OCI-LY3 (cell line): ENCODE results near the gene G0S2.
A peak's percentile ranks its signal among the peaks of the same experiment; 100 is the strongest.

Source experiments
- H2AFZ ChIP-seq: fragments of 200-600, 300-600 bp; shearing (Covaris generic); 2 replicates; pipeline ENCODE4 v1.6.0; 2014; ENCODE audit warnings: antibody characterized with exemption, low read depth, low read length
- H3K27ac ChIP-seq: fragments of 200-600, 300-600 bp; sonication (generic); 2 replicates; pipeline ENCODE4 v1.5.1; 2014; ENCODE audit warnings: mild to moderate bottlenecking, low read length, moderate library complexity, mixed read lengths
- H3K27me3 ChIP-seq: fragments of 200-600, 300-600 bp; sonication (generic); 2 replicates; pipeline ENCODE4 v1.6.1; 2014; ENCODE audit warnings: low read depth, low read length, mixed read lengths
- H3K36me3 ChIP-seq: fragments of 200-600, 300-600 bp; sonication (generic); replicated peaks from 2 replicates; pipeline ENCODE3; 2014; ENCODE audit warnings: low read depth, low read length, mixed read lengths
- H3K4me1 ChIP-seq: fragments of 300-600, 200-600 bp; sonication (generic); 2 replicates; pipeline ENCODE4 v1.6.1; 2014; ENCODE audit warnings: low read length, mixed read lengths
- H3K4me2 ChIP-seq: fragments of 200-600, 300-600 bp; sonication (generic); 2 replicates; pipeline ENCODE4 v1.6.1; 2014; ENCODE audit warnings: low read length, mixed read lengths
- H3K4me3 ChIP-seq: fragments of 300-600, 200-600 bp; sonication (generic); 2 replicates; pipeline ENCODE4 v1.5.1; 2014; ENCODE audit warnings: antibody characterized with exemption, mild to moderate bottlenecking, low read length, moderate library complexity
- H3K79me2 ChIP-seq: fragments of 300-600, 200-600 bp; shearing (Covaris generic); 2 replicates; pipeline ENCODE4 v1.6.1; 2014; ENCODE audit warnings: mild to moderate bottlenecking, low read length, mixed read lengths
- H3K9ac ChIP-seq: fragments of 300-600, 200-600 bp; shearing (Covaris generic); 2 replicates; pipeline ENCODE4 v1.6.0; 2014; ENCODE audit warnings: mild to moderate bottlenecking, low read length, moderate library complexity
- H3K9me3 ChIP-seq: fragments of 200-600, 300-600 bp; shearing (Covaris generic); 2 replicates; pipeline ENCODE4 v1.6.1; 2014; ENCODE audit warnings: low read length, mixed read lengths; ENCODE audit not compliant: insufficient read depth
- H4K20me1 ChIP-seq: fragments of 200-600, 300-600 bp; sonication (generic); 2 replicates; pipeline ENCODE4 v1.6.1; 2016; ENCODE audit warnings: low read length, mixed read lengths; ENCODE audit not compliant: insufficient read depth
- EZH2phosphoT487 ChIP-seq: fragments of 200-600 bp; shearing (Covaris generic); IDR thresholded peaks from 2 replicates; pipeline ENCODE4 v1.6.1; 2018; ENCODE audit warnings: antibody characterized with exemption, mixed run types, low read depth
- TF ChIP-seq, protein P1 (sequence below): fragments of 200-600, 300-600 bp; sonication (generic); IDR thresholded peaks from 2 replicates; pipeline ENCODE4 v1.5.1; 2014; ENCODE audit warnings: antibody characterized with exemption, low read length, low read depth

The G0S2 gene

DNA sequence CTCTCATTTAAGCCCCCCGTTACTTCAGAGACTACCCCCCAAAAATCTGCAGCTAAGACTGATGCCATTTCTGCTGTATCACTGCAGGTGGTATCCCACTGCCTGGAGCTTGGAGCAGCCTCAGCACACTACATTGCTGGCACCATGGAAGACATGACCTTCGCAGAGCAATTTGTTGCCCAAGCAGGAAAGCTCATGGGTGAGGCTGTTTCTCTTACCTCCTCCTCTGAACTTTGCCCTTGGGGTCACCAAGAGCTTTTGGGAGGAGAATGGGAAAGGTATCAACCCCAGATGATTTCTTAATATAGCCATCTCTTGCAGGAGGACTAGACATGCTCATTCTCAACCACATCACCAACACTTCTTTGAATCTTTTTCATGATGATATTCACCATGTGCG, 31.4 kb downstream of the G0S2 start:
- Histone ChIP-seq H2AFZ (no peak overlapping the region), H3K4me3 (no peak overlapping the region), H3K4me2 (no peak overlapping the region), H3K79me2 (no peaks in the 10 kb centered on the region), H3K9me3 (no peaks in the 10 kb centered on the region), H3K27me3 (no peaks in the 10 kb centered on the region), H3K36me3 (no peaks in the 10 kb centered on the region), H3K27ac (no peak overlapping the region), H3K4me1 (peaks cover 36% of the 10 kb centered on the region), H4K20me1 (no peaks in the 10 kb centered on the region), H3K9ac (no peak overlapping the region)
- TF ChIP-seq EZH2phosphoT487, result no peak
- TF ChIP-seq, protein P1, sequence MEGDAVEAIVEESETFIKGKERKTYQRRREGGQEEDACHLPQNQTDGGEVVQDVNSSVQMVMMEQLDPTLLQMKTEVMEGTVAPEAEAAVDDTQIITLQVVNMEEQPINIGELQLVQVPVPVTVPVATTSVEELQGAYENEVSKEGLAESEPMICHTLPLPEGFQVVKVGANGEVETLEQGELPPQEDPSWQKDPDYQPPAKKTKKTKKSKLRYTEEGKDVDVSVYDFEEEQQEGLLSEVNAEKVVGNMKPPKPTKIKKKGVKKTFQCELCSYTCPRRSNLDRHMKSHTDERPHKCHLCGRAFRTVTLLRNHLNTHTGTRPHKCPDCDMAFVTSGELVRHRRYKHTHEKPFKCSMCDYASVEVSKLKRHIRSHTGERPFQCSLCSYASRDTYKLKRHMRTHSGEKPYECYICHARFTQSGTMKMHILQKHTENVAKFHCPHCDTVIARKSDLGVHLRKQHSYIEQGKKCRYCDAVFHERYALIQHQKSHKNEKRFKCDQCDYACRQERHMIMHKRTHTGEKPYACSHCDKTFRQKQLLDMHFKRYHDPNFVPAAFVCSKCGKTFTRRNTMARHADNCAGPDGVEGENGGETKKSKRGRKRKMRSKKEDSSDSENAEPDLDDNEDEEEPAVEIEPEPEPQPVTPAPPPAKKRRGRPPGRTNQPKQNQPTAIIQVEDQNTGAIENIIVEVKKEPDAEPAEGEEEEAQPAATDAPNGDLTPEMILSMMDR, result no peak

DNA sequence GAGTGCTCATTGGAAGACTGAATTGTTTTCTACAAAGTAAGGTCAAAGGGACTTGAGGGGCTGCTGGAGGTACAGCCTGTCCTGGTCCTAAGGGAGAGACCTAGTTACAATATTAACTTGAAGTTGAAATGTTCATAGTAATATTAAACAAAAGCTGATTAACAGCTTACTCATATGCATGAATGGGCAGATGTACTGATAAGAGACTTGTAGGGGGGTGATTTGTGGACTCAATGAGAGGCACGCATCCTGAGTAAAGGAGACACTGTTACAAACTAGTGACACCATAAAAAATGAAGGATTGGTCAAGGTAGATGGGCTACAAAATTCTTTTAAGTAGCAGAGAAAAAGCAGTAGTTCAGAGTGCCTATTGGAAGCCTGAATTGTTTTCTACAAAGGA, 32.1 kb downstream of the G0S2 start:
- no peak overlapping the region for H2AFZ ChIP-seq
- no peak overlapping the region for H3K9ac ChIP-seq
- no peak overlapping the region for H3K4me3 ChIP-seq
- no peak for TF ChIP-seq EZH2phosphoT487
- TF ChIP-seq, protein P1, result no peak
- H3K36me3 ChIP-seq, result no peaks in the 10 kb centered on the region
- H3K4me1 ChIP-seq, result peaks cover 36% of the 10 kb centered on the region
- H4K20me1 ChIP-seq, result no peaks in the 10 kb centered on the region
- H3K27ac ChIP-seq, result no peak overlapping the region
- no peaks in the 10 kb centered on the region for H3K9me3 ChIP-seq
- H3K27me3 ChIP-seq, result 0 out of 2 replicates have a peak, but pooled peaks cover 3% of the 10 kb centered on the region
- no peak overlapping the region for H3K4me2 ChIP-seq
- H3K79me2 ChIP-seq, result no peaks in the 10 kb centered on the region

DNA sequence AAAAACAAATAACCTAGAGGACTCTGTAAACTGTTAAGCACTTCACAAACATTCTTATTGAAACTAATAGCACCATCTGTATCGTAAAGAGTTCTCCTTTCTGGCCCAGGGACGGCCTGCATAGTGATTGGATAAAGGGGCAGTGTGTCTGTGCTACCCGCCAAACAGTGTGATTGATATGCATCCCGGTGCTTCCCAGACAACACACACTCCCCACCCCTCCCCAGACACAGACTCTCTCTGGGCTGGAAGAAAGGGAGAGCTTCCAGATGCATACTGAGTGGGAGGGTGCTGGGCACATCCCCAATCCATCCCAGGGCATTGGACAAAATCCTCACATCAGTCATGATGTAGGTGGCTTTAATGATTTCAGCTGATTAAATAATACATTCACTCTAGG, 33.1 kb downstream of the G0S2 start:
- H3K4me2 ChIP-seq, result no peak overlapping the region
- no peak overlapping the region for H3K9ac ChIP-seq
- peaks cover 35% of the 10 kb centered on the region for H3K4me1 ChIP-seq
- no peaks in the 10 kb centered on the region for H4K20me1 ChIP-seq
- no peaks in the 10 kb centered on the region for H3K9me3 ChIP-seq
- H3K79me2 ChIP-seq, result no peaks in the 10 kb centered on the region
- 0 out of 2 replicates have a peak, but pooled peaks cover 3% of the 10 kb centered on the region for H3K27me3 ChIP-seq
- no peak overlapping the region for H2AFZ ChIP-seq
- TF ChIP-seq EZH2phosphoT487, result no peak
- TF ChIP-seq, protein P1, result no peak
- no peak overlapping the region for H3K4me3 ChIP-seq
- no peaks in the 10 kb centered on the region for H3K36me3 ChIP-seq
- no peak overlapping the region for H3K27ac ChIP-seq

DNA sequence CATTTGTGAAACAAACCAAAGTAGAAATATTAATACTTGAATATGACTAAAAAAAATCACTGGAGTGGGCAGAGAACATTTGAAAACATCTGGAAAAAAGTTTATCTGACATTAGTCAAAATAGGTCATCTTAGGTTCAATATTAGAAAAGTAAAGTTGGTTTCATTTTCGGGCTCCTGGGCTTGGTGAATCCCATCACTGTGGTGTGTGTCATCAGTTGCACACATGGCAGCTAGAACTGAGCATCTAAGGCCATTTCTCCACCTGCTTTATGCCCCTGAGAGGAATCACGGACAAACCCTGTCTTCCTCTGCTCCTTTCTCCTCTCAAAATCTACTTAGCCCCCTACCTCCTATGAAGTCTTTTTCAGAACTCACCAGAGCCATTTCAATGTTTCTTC, 34.9 kb downstream of the G0S2 start:
- TF ChIP-seq EZH2phosphoT487, result no peak
- TF ChIP-seq, protein P1, result no peak

More for the DNA sequence above, 34.9 kb downstream of the G0S2 start:
- Histone ChIP-seq H4K20me1 (no peaks in the 10 kb centered on the region), H3K27ac (peak overlapping the region; percentile 37), H3K79me2 (no peaks in the 10 kb centered on the region), H3K9me3 (no peaks in the 10 kb centered on the region), H3K4me2 (peak overlapping the region; percentile 71), H3K36me3 (no peaks in the 10 kb centered on the region), H3K4me3 (peak overlapping the region; percentile 39), H3K4me1 (peaks cover 17% of the 10 kb centered on the region), H3K27me3 (0 out of 2 replicates have a peak, but pooled peaks cover 3% of the 10 kb centered on the region), H2AFZ (peak overlapping the region; percentile 70), H3K9ac (no peak overlapping the region)
